GM19023 (cell line): ENCODE results near the gene FGF23.
A peak's percentile ranks its signal among the peaks of the same experiment; 100 is the strongest.

ENCODE experiments used
- ATAC-seq: cut with Tn5 transposase; IDR thresholded peaks from one replicate; pipeline ENCODE4 v1.9.1; 2021; ENCODE audit warnings: mild to moderate bottlenecking, moderate library complexity; ENCODE audit not compliant: unreplicated experiment

FGF23 gene

DNA sequence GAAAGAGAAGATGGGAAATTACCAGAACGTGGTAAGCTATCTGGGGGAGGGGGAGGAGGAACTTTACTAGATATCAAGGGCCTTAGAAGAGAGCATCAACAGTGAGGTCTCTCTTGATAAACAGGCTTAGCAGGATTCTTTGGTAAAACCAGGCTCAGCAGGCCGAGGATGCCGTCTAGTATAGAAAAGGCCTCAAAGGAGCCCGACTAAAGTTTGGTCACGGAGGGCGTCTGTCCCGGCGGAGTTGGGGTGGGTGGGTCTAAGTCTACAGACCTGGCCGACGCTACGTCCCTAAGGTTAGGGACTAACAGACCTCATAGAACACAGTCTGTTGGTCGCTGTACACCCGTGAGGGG is 59.0 kb downstream of the FGF23 start:
- ATAC-seq: peak; percentile 42
